Natural killer cell (primary cell): ENCODE results near the gene SMS. TPM values are rescaled to one million over a fixed set of nuclear protein-coding genes. Genes with fewer than 3 reads are reported as not detected.
"Not testable (repeated sequence)": the region's sequence is repeated elsewhere in the genome, so short reads cannot be mapped to it uniquely, and the experiment has no call there.

Experiments
- ATAC-seq, 3 donors: fragments of 150-1000 bp in 2 of 3; fragments of 200-7000 bp in 1 of 3; cut with Tn5 transposase; 1 replicate in 1 of 3; 2 replicates in 2 of 3; pipeline ENCODE4 v1.10.0; 2021; ENCODE audit warnings: mild to moderate bottlenecking in 2 of 3, moderate library complexity in 2 of 3
- DNase-seq, 2 donors: peaks; one replicate each; pipeline versions ENCODE4 v3.0.0 to v3.0.0-alpha.2; 2013 to 2021; ENCODE audit warnings: mixed read lengths in 1 of 2
- H3K27ac ChIP-seq: one replicate; pipeline ENCODE4 v1.5.1; 2013; ENCODE audit warnings: mild to moderate bottlenecking, low read length
- H3K27me3 ChIP-seq: one replicate; pipeline ENCODE4 v1.6.1; 2013; ENCODE audit warnings: low read length; ENCODE audit not compliant: control insufficient read depth, insufficient read depth
- H3K36me3 ChIP-seq: one replicate; pipeline ENCODE4 v1.6.1; 2013; ENCODE audit warnings: low read length; ENCODE audit not compliant: control insufficient read depth, insufficient read depth
- H3K4me1 ChIP-seq: one replicate; pipeline ENCODE4 v1.6.1; 2013; ENCODE audit warnings: low read length; ENCODE audit not compliant: control insufficient read depth, insufficient read depth
- H3K4me3 ChIP-seq: one replicate; pipeline ENCODE4 v1.5.1; 2013; ENCODE audit warnings: low read length
- H3K9me3 ChIP-seq: one replicate; pipeline ENCODE4 v1.6.1; 2013; ENCODE audit warnings: low read length; ENCODE audit not compliant: control insufficient read depth, insufficient read depth
- H3K27ac Mint-ChIP-seq, 2 donors: one replicate each; pipeline ENCODE4 v1.8.0; 2022; ENCODE audit warnings: mild to moderate bottlenecking in 2 of 2, mixed read lengths in 2 of 2, moderate library complexity in 1 of 2
- H3K27me3 Mint-ChIP-seq, 2 donors: one replicate each; pipeline ENCODE4 v1.8.0; 2022; ENCODE audit warnings: low read depth in 2 of 2, mixed read lengths in 2 of 2
- H3K36me3 Mint-ChIP-seq: one replicate; pipeline ENCODE4 v1.8.0; 2022; ENCODE audit warnings: mixed read lengths
- H3K4me1 Mint-ChIP-seq, 2 donors: one replicate each; pipeline ENCODE4 v1.8.0; 2022; ENCODE audit warnings: mixed read lengths in 2 of 2
- H3K4me3 Mint-ChIP-seq: one replicate; pipeline ENCODE4 v1.8.0; 2022; ENCODE audit warnings: mild to moderate bottlenecking, moderate library complexity, mixed read lengths
- H3K9me3 Mint-ChIP-seq, 2 donors: one replicate each; pipeline ENCODE4 v1.8.0; 2022; ENCODE audit warnings: mixed read lengths in 2 of 2
- CTCF ChIP-seq: fragments of 200-600 bp; IDR thresholded peaks from one replicate; pipeline ENCODE4 v1.8.0; 2022; ENCODE audit warnings: antibody characterized with exemption
- WGBS: methylation state at CpG from one replicate; pipeline ENCODE4 v1.1.7; 2013; ENCODE audit warnings: missing lambda C conversion rate; ENCODE audit not compliant: insufficient coverage; 5-methylcytosine and 5-hydroxymethylcytosine counted together
- intact Hi-C: fragments of 100-400 bp; cut with micrococcal nuclease; formaldehyde crosslinking; loops from one replicate; pipeline ENCODE4 v1.14.2; 2022
- total RNA-seq, 4 donors: library from RNA; stranded (reverse); fragments of 120-200 nt in 1 of 4; gene quantifications; one replicate each; pipeline versions ENCODE4 v1.2.3 to v1.2.4, GENCODE V29; 2013 to 2022

Gene SMS
- total RNA-seq, 3 donors from 2014 or later (not counting 1 experiment from before 2014, with no cell fraction given) = 14.9 to 19.4 (median 18.6) TPM

GRCh38 chrX:21952624-21953023, 12.1 kb downstream of the SMS start:
- H3K4me1 ChIP-seq = no peaks in the 10 kb centered on the region
- no peak overlapping the region for H3K27ac Mint-ChIP-seq
- DNase-seq = no peak
- TF ChIP-seq CTCF = no peak
- no peaks in the 10 kb centered on the region for H3K9me3 Mint-ChIP-seq
- H3K4me3 Mint-ChIP-seq = no peak overlapping the region
- no peaks in the 10 kb centered on the region for H3K9me3 ChIP-seq
- H3K36me3 ChIP-seq = no peaks in the 10 kb centered on the region
- no peaks in the 10 kb centered on the region for H3K27me3 ChIP-seq
- intact Hi-C loops = no loop called here
- no peak overlapping the region for H3K27ac ChIP-seq
- H3K36me3 Mint-ChIP-seq = no peaks in the 10 kb centered on the region
- peaks cover 10 to 23% of the 10 kb centered on the region in 2 donors for H3K4me1 Mint-ChIP-seq
- no peak for ATAC-seq
- WGBS = 94% methylated on average over 5 of the region's 6 CpGs
- H3K4me3 ChIP-seq = no peak overlapping the region
- H3K27me3 Mint-ChIP-seq = no peaks in the 10 kb centered on the region

GRCh38 chrX:21953195-21953830, 12.8 kb downstream of the SMS start:
- H3K27me3 Mint-ChIP-seq, DNase-seq, H3K27ac Mint-ChIP-seq, ATAC-seq, H3K4me3 Mint-ChIP-seq, H3K27me3 ChIP-seq, H3K36me3 ChIP-seq, H3K9me3 Mint-ChIP-seq, H3K9me3 ChIP-seq, H3K4me3 ChIP-seq, H3K36me3 Mint-ChIP-seq, H3K27ac ChIP-seq, intact Hi-C loops, H3K4me1 ChIP-seq: not testable (repeated sequence)
- WGBS = 100% methylated on average over 3 of the region's 6 CpGs
- H3K4me1 Mint-ChIP-seq = peaks cover 10 to 18% of the 10 kb centered on the region in 2 donors

GRCh38 chrX:21955403-21956189, 15.1 kb downstream of the SMS start:
- no peaks in the 10 kb centered on the region for H3K36me3 ChIP-seq
- Mint-ChIP-seq H3K36me3 (no peaks in the 10 kb centered on the region), H3K27me3 (no peaks in the 10 kb centered on the region), H3K4me1 (peaks cover 16 to 17% of the 10 kb centered on the region in 2 donors), H3K4me3 (no peak overlapping the region), H3K9me3 (no peaks in the 10 kb centered on the region), H3K27ac (peak overlapping the region in 1 of 2 donors; percentile 46)
- DNase-seq (no peak), ATAC-seq (no peak)
- no peak for TF ChIP-seq CTCF
- no peak overlapping the region for H3K27ac ChIP-seq
- H3K4me1 ChIP-seq = peaks cover 4% of the 10 kb centered on the region
- intact Hi-C loops = no loop called here
- WGBS = 45% methylated on average over 6 of the region's 7 CpGs
- no peaks in the 10 kb centered on the region for H3K9me3 ChIP-seq
- H3K27me3 ChIP-seq = no peaks in the 10 kb centered on the region
- no peak overlapping the region for H3K4me3 ChIP-seq

GRCh38 chrX:21956783-21957182, 16.3 kb downstream of the SMS start:
- Mint-ChIP-seq H3K9me3 (no peaks in the 10 kb centered on the region), H3K36me3 (no peaks in the 10 kb centered on the region), H3K27ac (no peak overlapping the region), H3K4me3 (no peak overlapping the region), H3K4me1 (peaks cover 22 to 29% of the 10 kb centered on the region in 2 donors), H3K27me3 (no peaks in the 10 kb centered on the region)
- no peak for TF ChIP-seq CTCF
- no peak for ATAC-seq
- 100% methylated on average over 5 of the region's 7 CpGs for WGBS
- Histone ChIP-seq H3K4me1 (peaks cover 4% of the 10 kb centered on the region), H3K9me3 (no peaks in the 10 kb centered on the region), H3K27ac (no peak overlapping the region), H3K4me3 (no peak overlapping the region), H3K27me3 (no peaks in the 10 kb centered on the region), H3K36me3 (no peaks in the 10 kb centered on the region)
- DNase-seq = no peak
- intact Hi-C loops = no loop called here
